PC-9 (cell line): ENCODE data around the gene LONP2. TPM values are rescaled to one million over a fixed set of nuclear protein-coding genes. Genes with fewer than 3 reads are reported as not detected.
A peak's percentile ranks its signal among the peaks of the same experiment; 100 is the strongest.

Experiments
- BruUV-seq: library from RNA; stranded (reverse); fragments of 400-500 nt; replicated peaks from 2 replicates; lab custom pipeline; 2021; lab: Mats Ljungman, UMichigan
- CTCF ChIA-PET: fragments of 300-600 bp; sonication (Branson Sonifier 250); formaldehyde crosslinking; loops from one replicate; lab custom pipeline; 2022; ENCODE audit warnings: antibody characterized with exemption; lab: Charles Lee
- POLR2A ChIA-PET: fragments of 300-600 bp; sonication (Branson Sonifier 250); formaldehyde crosslinking; loops from one replicate; lab custom pipeline; 2022; ENCODE audit warnings: antibody characterized with exemption; ENCODE audit not compliant: unreplicated experiment; lab: Charles Lee
- DNase-seq, 2 experiments: peaks; one replicate each; pipeline versions ENCODE4 v3.0.0 to v3.0.0-alpha.2; 2015 to 2022; ENCODE audit warnings: mixed read lengths in 1 of 2
- H2AFZ ChIP-seq: fragments of 200-600 bp; sonication (generic); 2 replicates; pipeline ENCODE4 v1.8.1; 2017; ENCODE audit warnings: antibody characterized with exemption
- H3F3A ChIP-seq: fragments of 200-600 bp; sonication (generic); 2 replicates; pipeline ENCODE4 v1.8.1; 2017; ENCODE audit warnings: antibody characterized with exemption, mild to moderate bottlenecking, low read depth; ENCODE audit not compliant: insufficient read depth
- H3K27ac ChIP-seq: fragments of 200-600 bp; sonication (generic); 2 replicates; pipeline ENCODE4 v1.6.1; 2016; ENCODE audit warnings: mixed run types
- H3K27me3 ChIP-seq: fragments of 200-600 bp; sonication (generic); 2 replicates; pipeline ENCODE4 v1.6.1; 2016; ENCODE audit warnings: low read depth, mixed run types; ENCODE audit not compliant: insufficient read depth
- H3K36me3 ChIP-seq: fragments of 200-600 bp; sonication (generic); 2 replicates; pipeline ENCODE4 v1.6.1; 2016; ENCODE audit warnings: low read depth, mixed run types
- H3K4me1 ChIP-seq: fragments of 200-600 bp; sonication (generic); replicated peaks from 2 replicates; pipeline ENCODE4 v1.6.1; 2016; ENCODE audit warnings: mixed run types; ENCODE audit not compliant: insufficient read depth
- H3K4me2 ChIP-seq: fragments of 200-600 bp; sonication (generic); 2 replicates; pipeline ENCODE4 v1.6.1; 2017; ENCODE audit warnings: mixed run types
- H3K4me3 ChIP-seq: fragments of 200-600 bp; sonication (generic); 2 replicates; pipeline ENCODE4 v1.6.1; 2016; ENCODE audit warnings: mixed run types
- H3K79me2 ChIP-seq: fragments of 200-600 bp; sonication (generic); 2 replicates; pipeline ENCODE4 v1.6.1; 2017; ENCODE audit warnings: low read depth, mixed run types
- H3K9me2 ChIP-seq: fragments of 200-600 bp; sonication (generic); 2 replicates; pipeline ENCODE4 v1.8.1; 2017; ENCODE audit warnings: mild to moderate bottlenecking; ENCODE audit not compliant: insufficient read depth
- H3K9me3 ChIP-seq: fragments of 200-600 bp; sonication (generic); 2 replicates; pipeline ENCODE4 v1.8.1; 2016; ENCODE audit warnings: low read depth; ENCODE audit not compliant: insufficient read depth
- H4K20me1 ChIP-seq: fragments of 200-600 bp; sonication (generic); 2 replicates; pipeline ENCODE4 v1.8.1; 2017; ENCODE audit not compliant: insufficient read depth
- CTCF ChIP-seq: fragments of 200-600 bp; sonication (generic); conservative IDR thresholded peaks from 2 replicates; pipeline ENCODE4 v1.6.1; 2017; ENCODE audit warnings: mixed run types, antibody characterized with exemption, mild to moderate bottlenecking, moderate library complexity
- EZH2 ChIP-seq: fragments of 200-600 bp; sonication (generic); IDR thresholded peaks from 2 replicates; pipeline ENCODE4 v1.8.0; 2017; ENCODE audit warnings: antibody characterized with exemption, low read depth
- intact Hi-C: fragments of 100-400 bp; cut with micrococcal nuclease; formaldehyde crosslinking; loops from one replicate; pipeline ENCODE4 v1.10.0; 2022; ENCODE audit not compliant: unreplicated experiment
- total RNA-seq: library from RNA; stranded (reverse); gene quantifications from 2 replicates; pipeline ENCODE4 v1.2.3, GENCODE V29; 2021

Gene LONP2
- total RNA-seq, 1 experiment from 2014 or later: 47.0 TPM

DNA sequence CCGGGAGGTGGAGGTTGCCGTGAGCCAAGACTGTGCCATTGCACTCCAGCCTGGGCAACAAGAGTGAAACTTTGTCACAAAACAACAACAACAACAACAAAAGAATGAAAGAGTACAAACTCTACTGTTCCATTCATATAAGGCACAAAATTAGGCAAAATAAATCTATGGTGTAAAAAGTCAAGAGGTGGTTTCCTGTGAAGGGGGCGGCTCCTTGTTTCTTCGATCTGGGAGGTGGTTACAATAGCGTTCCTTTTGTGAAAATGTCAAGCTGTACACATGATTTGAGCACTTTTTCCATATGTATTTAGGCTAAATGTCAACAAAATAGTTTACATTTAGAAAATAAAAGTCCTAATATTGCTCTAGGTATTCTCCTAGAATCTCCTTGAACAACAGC is 134.2 kb downstream of the LONP2 start:
- DNase-seq: no peak
- H2AFZ ChIP-seq: no peak overlapping the region
- H3F3A ChIP-seq: 0 out of 2 replicates have a peak, but pooled peaks cover 3% of the 10 kb centered on the region
- BruUV-seq: no TSS peak
- no peak for TF ChIP-seq CTCF
- TF ChIP-seq EZH2: no peak
- no peak overlapping the region for H3K4me2 ChIP-seq
- H3K79me2 ChIP-seq: peaks cover 100% of the 10 kb centered on the region
- H3K27me3 ChIP-seq: no peaks in the 10 kb centered on the region
- no peaks in the 10 kb centered on the region for H3K9me3 ChIP-seq
- H3K4me1 ChIP-seq: peaks cover 34% of the 10 kb centered on the region
- peaks cover 50% of the 10 kb centered on the region for H4K20me1 ChIP-seq
- CTCF ChIA-PET: no interaction called here
- no peaks in the 10 kb centered on the region for H3K9me2 ChIP-seq
- POLR2A ChIA-PET: interaction anchor here (0.7 kb wide), 1 partner anchor 84 kb away, joined by 4 read pairs; no protein-coding TSS in a partner anchor
- H3K4me3 ChIP-seq: no peak overlapping the region
- no peak overlapping the region for H3K27ac ChIP-seq
- no peaks in the 10 kb centered on the region for H3K36me3 ChIP-seq
- intact Hi-C loops: no loop called here

- Histone ChIP-seq H3K4me2 (peak overlapping the region; percentile 8; the same call in 1 of the 2 replicates), H3K79me2 (peaks cover 100% of the 10 kb centered on the region), H3K4me1 (peaks cover 35% of the 10 kb centered on the region), H3K9me3 (no peaks in the 10 kb centered on the region), H4K20me1 (peaks cover 55% of the 10 kb centered on the region), H3K9me2 (no peaks in the 10 kb centered on the region), H3K36me3 (no peaks in the 10 kb centered on the region), H3K4me3 (no peak overlapping the region), H3K27me3 (no peaks in the 10 kb centered on the region), H2AFZ (no peak overlapping the region), H3K27ac (no peak overlapping the region), H3F3A (peaks cover 5% of the 10 kb centered on the region; the same call in 1 of the 2 replicates)
- DNase-seq: no peak
- intact Hi-C loops: no loop called here
- TF ChIP-seq EZH2 (no peak), CTCF (no peak)
- ChIA-PET CTCF (no interaction called here), POLR2A (no interaction called here)
- BruUV-seq: no TSS peak
Measured at GRCh38 chr16:48378836-48379235, 134.7 kb downstream of the LONP2 start.

GRCh38 chr16:48381201-48381600 is 137.1 kb downstream of the LONP2 start:
- Histone ChIP-seq H3K4me1 (peaks cover 40% of the 10 kb centered on the region), H3K4me2 (no peak overlapping the region; the same call in 1 of the 2 replicates), H3K9me3 (no peaks in the 10 kb centered on the region), H3K27ac (no peak overlapping the region), H3K79me2 (peaks cover 83% of the 10 kb centered on the region), H2AFZ (no peak overlapping the region), H3K9me2 (no peaks in the 10 kb centered on the region), H3F3A (peaks cover 11% of the 10 kb centered on the region; the same call in 1 of the 2 replicates), H3K4me3 (no peak overlapping the region), H3K36me3 (no peaks in the 10 kb centered on the region), H3K27me3 (no peaks in the 10 kb centered on the region), H4K20me1 (peaks cover 59% of the 10 kb centered on the region)
- ChIA-PET CTCF (no interaction called here), POLR2A (interaction anchor here (0.8 kb wide), 1 partner anchor 16 kb away, joined by 3 read pairs; no protein-coding TSS in a partner anchor)
- no TSS peak for BruUV-seq
- intact Hi-C loops: no loop called here
- no peak for DNase-seq
- TF ChIP-seq CTCF (no peak), EZH2 (no peak)
